Right atrium auricular region (tissue), 2 donors: ENCODE measurements around the gene COQ4. TPM values are rescaled to one million over a fixed set of nuclear protein-coding genes. Genes with fewer than 3 reads are reported as not detected.

Experiments used
- DNase-seq: peaks from one replicate; pipeline ENCODE4 v3.0.0-alpha.2; 2019; ENCODE audit warnings: low spot score
- H3K27ac ChIP-seq, 2 donors: fragments of 200-600 bp; sonication (generic); 1 replicate in 1 of 2; 2 replicates in 1 of 2; pipeline ENCODE4 v1.5.1; 2016 to 2019
- H3K27me3 ChIP-seq, 2 donors: fragments of 200-600 bp; sonication (generic); one replicate each; pipeline versions ENCODE4 v1.5.1 to v1.6.0; 2017 to 2019
- H3K36me3 ChIP-seq: fragments of 200-600 bp; sonication (generic); one replicate; pipeline ENCODE4 v1.5.1; 2016
- H3K4me1 ChIP-seq, 2 donors: fragments of 200-600 bp; sonication (generic); one replicate each; pipeline versions ENCODE4 v1.5.1 to v1.6.0; 2017 to 2019
- H3K4me3 ChIP-seq, 2 donors: fragments of 200-600 bp; sonication (generic); 1 replicate in 1 of 2; 2 replicates in 1 of 2; pipeline ENCODE4 v1.5.1; 2017 to 2019; ENCODE audit warnings: mild to moderate bottlenecking in 1 of 2, moderate library complexity in 1 of 2
- H3K9me3 ChIP-seq, 2 donors: fragments of 200-600 bp; sonication (generic); one replicate each; pipeline ENCODE4 v1.5.1; 2019
- total RNA-seq, 2 donors: library from RNA; depleted of rRNA; stranded (reverse); fragments of >200 nt; gene quantifications; one replicate each; pipeline ENCODE4 v1.1.0, GENCODE V29; 2016
- TF ChIP-seq, protein P1 (sequence below), 2 donors: fragments of 200-600 bp; sonication (generic); IDR thresholded peaks; one replicate each; pipeline ENCODE4 v1.5.1; 2019; ENCODE audit warnings: antibody characterized with exemption in 2 of 2

Gene COQ4
- total RNA-seq, 2 donors from 2014 or later, result 31.4 to 33.6 TPM

DNA sequence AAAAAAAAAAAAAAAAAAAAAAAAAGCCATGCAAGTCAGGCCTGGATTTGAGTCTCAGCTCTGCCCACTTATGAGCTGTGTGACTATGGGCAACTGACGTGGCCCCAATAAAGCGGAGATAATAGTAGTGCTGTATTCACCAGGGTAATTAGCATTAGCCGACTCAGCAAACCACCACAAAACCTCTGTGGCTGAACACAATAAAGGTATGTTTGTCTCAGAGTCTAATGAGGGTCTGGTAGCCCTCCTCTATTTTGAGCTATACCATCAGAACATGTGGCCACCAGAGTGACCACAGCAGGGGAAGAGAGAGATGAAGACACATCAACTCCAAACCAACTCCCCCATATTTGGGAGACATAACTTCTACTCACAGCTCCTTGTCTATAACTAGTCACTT is 30.6 kb upstream of the COQ4 start:
- no peaks in the 10 kb centered on the region for H3K27me3 ChIP-seq

DNA sequence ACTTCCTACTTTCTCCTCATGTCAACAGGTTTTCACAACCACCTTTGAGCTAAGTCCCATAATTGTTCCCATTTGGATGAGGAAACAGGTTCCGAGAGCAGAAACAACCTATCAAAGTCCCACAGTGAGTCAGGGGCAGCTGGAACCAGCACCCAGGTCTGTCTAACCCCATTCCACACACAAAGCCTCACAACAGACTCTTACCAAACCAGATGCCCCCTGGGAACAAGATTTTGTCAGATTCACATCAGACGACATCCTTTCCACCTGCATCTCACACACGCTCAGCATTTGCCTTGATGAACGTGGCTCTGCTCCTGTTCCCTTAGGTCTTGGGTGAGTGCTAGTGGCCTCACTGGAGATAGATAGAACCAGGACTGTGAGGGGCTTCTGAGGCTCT is 29.5 kb upstream of the COQ4 start:
- H3K4me1 ChIP-seq, result peaks cover 0 to 3% of the 10 kb centered on the region in 2 donors
- TF ChIP-seq, protein P1, sequence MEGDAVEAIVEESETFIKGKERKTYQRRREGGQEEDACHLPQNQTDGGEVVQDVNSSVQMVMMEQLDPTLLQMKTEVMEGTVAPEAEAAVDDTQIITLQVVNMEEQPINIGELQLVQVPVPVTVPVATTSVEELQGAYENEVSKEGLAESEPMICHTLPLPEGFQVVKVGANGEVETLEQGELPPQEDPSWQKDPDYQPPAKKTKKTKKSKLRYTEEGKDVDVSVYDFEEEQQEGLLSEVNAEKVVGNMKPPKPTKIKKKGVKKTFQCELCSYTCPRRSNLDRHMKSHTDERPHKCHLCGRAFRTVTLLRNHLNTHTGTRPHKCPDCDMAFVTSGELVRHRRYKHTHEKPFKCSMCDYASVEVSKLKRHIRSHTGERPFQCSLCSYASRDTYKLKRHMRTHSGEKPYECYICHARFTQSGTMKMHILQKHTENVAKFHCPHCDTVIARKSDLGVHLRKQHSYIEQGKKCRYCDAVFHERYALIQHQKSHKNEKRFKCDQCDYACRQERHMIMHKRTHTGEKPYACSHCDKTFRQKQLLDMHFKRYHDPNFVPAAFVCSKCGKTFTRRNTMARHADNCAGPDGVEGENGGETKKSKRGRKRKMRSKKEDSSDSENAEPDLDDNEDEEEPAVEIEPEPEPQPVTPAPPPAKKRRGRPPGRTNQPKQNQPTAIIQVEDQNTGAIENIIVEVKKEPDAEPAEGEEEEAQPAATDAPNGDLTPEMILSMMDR (IDR thresholded peaks at IDR 0.05), result no peak
- H3K4me3 ChIP-seq, result no peak overlapping the region
- no peaks in the 10 kb centered on the region for H3K27me3 ChIP-seq
- DNase-seq, result no peak
- H3K27ac ChIP-seq, result no peak overlapping the region
- H3K9me3 ChIP-seq, result no peaks in the 10 kb centered on the region
- no peaks in the 10 kb centered on the region for H3K36me3 ChIP-seq

More for the DNA sequence above, 30.6 kb upstream of the COQ4 start:
- Histone ChIP-seq H3K36me3 (no peaks in the 10 kb centered on the region), H3K27ac (no peak overlapping the region), H3K4me1 (peaks cover 0 to 3% of the 10 kb centered on the region in 2 donors), H3K9me3 (no peaks in the 10 kb centered on the region), H3K4me3 (no peak overlapping the region)
- TF ChIP-seq, protein P1 (IDR thresholded peaks at IDR 0.05), result no peak
- DNase-seq, result no peak

DNA sequence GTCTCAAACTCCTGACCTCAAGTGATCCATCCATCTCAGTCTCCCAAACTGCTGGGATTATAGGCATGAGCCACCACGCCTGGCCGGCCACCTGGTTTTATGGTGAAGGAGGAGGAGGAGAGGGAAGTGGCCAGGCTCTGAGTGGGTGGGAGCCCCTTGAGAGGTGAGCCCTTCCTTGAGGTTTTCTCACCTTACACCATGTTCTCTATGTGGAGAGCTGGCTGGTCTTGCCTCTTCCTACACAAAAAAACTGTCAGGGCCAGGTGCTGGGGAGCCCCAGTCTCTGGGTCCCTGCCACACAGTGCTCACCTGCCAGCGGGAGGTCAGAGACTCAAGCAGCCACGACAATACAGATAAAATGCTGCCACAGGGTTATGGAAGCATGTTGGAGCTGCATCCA is 28.5 kb upstream of the COQ4 start:
- DNase-seq, result no peak
- Histone ChIP-seq H3K27me3 (no peaks in the 10 kb centered on the region), H3K4me1 (peaks cover 0 to 3% of the 10 kb centered on the region in 2 donors), H3K4me3 (no peak overlapping the region), H3K9me3 (no peaks in the 10 kb centered on the region), H3K27ac (no peak overlapping the region), H3K36me3 (no peaks in the 10 kb centered on the region)
- TF ChIP-seq, protein P1 (IDR thresholded peaks at IDR 0.05), result no peak

DNA sequence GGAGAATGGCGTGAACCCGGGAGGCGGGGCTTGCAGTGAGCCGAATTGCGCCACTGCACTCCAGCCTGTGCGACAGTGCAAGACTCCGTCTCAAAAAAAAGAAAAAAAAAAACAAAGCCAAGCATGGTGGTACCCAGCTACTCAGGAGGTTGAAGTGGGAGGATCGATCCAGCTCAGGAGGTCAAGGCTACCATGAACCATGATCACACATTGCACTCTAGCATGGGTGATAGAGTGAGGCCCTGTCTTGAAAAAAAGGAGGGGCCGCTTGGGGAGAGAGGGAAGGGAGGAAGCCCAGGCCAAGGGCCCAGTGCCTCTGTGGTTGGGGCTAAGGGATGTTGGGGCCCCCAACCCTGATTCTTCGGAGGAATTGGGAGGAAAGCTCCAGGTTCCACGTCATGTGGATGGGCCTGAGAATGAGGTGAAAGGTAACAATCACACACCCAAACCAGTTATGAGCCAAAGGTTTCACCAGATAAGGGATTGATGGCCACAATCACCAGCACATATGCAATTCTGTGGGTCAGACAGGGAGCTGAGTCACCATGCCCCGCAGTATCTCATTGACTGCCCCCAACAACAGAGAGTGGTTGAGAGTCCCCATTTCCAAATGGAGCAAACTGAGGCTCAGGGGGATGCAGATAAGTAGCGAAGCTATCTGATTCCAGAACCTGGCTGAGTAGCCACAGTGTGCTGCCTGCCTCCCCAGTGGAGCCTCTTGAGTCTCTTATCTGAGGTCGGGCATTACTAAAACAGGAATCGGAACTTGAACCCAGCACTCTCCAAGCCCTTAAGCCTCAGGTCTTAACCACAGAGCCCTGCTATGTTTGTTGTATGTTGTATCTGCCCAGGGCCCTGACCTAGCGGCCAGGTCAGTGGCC is 26.1 kb upstream of the COQ4 start:
- Histone ChIP-seq H3K27ac (no peak overlapping the region), H3K4me1 (peaks cover 0 to 3% of the 10 kb centered on the region in 2 donors), H3K4me3 (no peak overlapping the region), H3K9me3 (no peaks in the 10 kb centered on the region), H3K27me3 (no peaks in the 10 kb centered on the region), H3K36me3 (no peaks in the 10 kb centered on the region)
- TF ChIP-seq, protein P1 (IDR thresholded peaks at IDR 0.05), result no peak
- DNase-seq, result no peak

DNA sequence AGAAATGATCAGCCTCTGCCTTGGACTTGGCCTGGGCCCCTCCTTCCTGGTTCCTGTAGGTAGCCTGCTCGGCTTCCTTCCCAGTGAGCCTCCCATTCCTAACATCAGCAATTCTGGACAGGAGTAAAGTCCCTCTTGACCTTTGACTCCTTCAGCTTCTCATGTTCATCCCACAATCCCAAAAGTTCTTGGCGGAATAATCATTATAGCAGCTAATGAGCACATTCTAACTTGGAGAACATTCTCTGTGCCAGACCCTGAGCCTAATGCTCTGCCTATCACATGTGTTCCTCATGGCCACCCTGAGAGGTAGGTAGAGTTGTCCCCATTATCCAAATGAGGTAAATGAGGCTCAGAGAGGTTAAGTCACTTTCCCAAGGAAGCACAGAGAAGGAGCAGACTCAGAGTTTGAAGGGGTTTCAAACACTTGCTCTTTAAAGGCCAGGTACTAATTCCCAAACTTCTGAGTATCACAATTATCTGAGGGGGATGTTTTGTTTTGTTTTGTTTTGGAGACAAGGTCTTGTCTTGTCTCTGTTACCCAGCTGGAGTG is 25.3 kb upstream of the COQ4 start:
- H3K36me3 ChIP-seq, result no peaks in the 10 kb centered on the region
- H3K4me1 ChIP-seq, result peaks cover 0 to 3% of the 10 kb centered on the region in 2 donors
- no peak overlapping the region for H3K27ac ChIP-seq
- H3K27me3 ChIP-seq, result no peaks in the 10 kb centered on the region
- TF ChIP-seq, protein P1 (IDR thresholded peaks at IDR 0.05), result no peak
- H3K4me3 ChIP-seq, result no peak overlapping the region
- DNase-seq, result no peak
- no peaks in the 10 kb centered on the region for H3K9me3 ChIP-seq
